Adrenal gland (tissue), 5 donors: Measurements from ENCODE around the gene SLMAP.
"Not testable (repeated sequence)": the region's sequence is repeated elsewhere in the genome, so short reads cannot be mapped to it uniquely, and the experiment has no call there.

ENCODE experiments used
- POLR2A ChIP-seq, 2 donors: fragments of 450-650 bp; IDR thresholded peaks; one replicate each; pipeline ENCODE4 v1.6.1; 2017; ENCODE audit warnings: antibody characterized with exemption in 2 of 2, mild to moderate bottlenecking in 2 of 2, moderate library complexity in 1 of 2
- TF ChIP-seq, protein P1 (sequence below), 6 experiments: fragments of 450-650 bp in 4 of 6; fragments of 200-600 bp in 2 of 6; sonication (generic) in 1 of 6; IDR thresholded peaks; 1 replicate in 5 of 6; 2 replicates in 1 of 6; pipeline versions ENCODE4 v1.5.1 to v1.8.0; 2016 to 2021; ENCODE audit warnings: antibody characterized with exemption in 6 of 6, mild to moderate bottlenecking in 2 of 6, moderate library complexity in 1 of 6
- donor health status: DM: no; HTN: no; CAD: no.

DNA sequence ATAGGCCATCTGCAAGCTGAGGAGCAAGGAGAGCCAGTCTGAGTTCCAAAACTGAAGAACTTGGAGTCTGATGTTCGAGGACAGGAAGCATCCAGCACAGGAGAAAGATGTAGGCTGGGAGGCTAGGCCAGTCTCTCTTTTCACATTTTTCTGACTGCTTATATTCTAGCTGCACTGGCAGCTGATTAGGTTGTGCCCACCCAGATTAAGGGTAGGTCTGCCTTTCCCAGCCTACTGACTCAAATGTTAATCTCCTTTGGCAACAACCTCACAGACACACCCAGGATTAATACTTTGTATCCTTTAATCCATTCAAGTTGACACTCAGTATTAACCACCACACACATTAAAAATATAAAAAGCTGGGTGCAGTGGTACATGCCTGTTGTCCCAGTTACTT lies 113.0 kb downstream of the SLMAP start:
- TF ChIP-seq, protein P1, sequence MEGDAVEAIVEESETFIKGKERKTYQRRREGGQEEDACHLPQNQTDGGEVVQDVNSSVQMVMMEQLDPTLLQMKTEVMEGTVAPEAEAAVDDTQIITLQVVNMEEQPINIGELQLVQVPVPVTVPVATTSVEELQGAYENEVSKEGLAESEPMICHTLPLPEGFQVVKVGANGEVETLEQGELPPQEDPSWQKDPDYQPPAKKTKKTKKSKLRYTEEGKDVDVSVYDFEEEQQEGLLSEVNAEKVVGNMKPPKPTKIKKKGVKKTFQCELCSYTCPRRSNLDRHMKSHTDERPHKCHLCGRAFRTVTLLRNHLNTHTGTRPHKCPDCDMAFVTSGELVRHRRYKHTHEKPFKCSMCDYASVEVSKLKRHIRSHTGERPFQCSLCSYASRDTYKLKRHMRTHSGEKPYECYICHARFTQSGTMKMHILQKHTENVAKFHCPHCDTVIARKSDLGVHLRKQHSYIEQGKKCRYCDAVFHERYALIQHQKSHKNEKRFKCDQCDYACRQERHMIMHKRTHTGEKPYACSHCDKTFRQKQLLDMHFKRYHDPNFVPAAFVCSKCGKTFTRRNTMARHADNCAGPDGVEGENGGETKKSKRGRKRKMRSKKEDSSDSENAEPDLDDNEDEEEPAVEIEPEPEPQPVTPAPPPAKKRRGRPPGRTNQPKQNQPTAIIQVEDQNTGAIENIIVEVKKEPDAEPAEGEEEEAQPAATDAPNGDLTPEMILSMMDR (IDR thresholded peaks at IDR 0.05): not testable (repeated sequence)
- not testable (repeated sequence) for TF ChIP-seq POLR2A (IDR thresholded peaks at IDR 0.05)
